ENCODE data around the gene FTSJ3.

DNA sequence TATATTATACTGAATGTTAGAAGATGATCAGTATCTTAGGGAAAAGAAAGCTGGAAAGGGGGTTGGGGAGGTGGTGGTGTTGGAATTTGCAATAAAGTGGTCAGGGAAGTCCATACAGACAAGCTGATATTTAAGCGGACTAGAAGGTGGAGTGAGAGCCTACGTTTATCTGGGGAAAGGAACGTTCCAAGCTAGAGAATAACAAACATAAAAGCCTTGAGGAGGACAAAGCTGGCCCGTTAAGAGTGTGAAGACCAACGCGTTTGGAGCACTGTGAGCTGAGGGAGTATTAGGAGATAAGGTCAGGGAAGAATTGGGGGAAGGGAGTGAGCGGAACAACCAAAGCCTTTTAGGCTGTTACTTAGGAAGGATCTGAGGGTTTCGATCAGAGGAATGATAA is 52.0 kb downstream of the FTSJ3 start:
- TF ChIP-seq, protein P1, sequence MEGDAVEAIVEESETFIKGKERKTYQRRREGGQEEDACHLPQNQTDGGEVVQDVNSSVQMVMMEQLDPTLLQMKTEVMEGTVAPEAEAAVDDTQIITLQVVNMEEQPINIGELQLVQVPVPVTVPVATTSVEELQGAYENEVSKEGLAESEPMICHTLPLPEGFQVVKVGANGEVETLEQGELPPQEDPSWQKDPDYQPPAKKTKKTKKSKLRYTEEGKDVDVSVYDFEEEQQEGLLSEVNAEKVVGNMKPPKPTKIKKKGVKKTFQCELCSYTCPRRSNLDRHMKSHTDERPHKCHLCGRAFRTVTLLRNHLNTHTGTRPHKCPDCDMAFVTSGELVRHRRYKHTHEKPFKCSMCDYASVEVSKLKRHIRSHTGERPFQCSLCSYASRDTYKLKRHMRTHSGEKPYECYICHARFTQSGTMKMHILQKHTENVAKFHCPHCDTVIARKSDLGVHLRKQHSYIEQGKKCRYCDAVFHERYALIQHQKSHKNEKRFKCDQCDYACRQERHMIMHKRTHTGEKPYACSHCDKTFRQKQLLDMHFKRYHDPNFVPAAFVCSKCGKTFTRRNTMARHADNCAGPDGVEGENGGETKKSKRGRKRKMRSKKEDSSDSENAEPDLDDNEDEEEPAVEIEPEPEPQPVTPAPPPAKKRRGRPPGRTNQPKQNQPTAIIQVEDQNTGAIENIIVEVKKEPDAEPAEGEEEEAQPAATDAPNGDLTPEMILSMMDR (IDR thresholded peaks at IDR 0.05; ENCODE audit: insufficient read depth, low read depth, low read length), result no peak
- TF ChIP-seq EZH2 (IDR thresholded peaks at IDR 0.05; ENCODE audit: insufficient read depth, low read length), result no peak

Measured in astrocyte (in vitro differentiated cells and primary cell).